ENCODE measurements around the gene C20orf144.
"Not testable (repeated sequence)": the region's sequence is repeated elsewhere in the genome, so short reads cannot be mapped to it uniquely, and the experiment has no call there.

The C20orf144 gene

GRCh38 chr20:33662172-33662571, at the start of gene C20orf144:
Gene C20orf144, plus strand, starts transcription at chr20:33662327. Its CDS starts 19 bp downstream, at chr20:33662346.
- no peak for DNase-seq (ENCODE audit: low read depth)

GRCh38 chr20:33621717-33622400, 40.3 kb upstream of the C20orf144 start:
- DNase-seq (ENCODE audit: low read depth), result no peak

GRCh38 chr20:33622705-33623365, 39.3 kb upstream of the C20orf144 start:
- DNase-seq (ENCODE audit: low read depth), result no peak

GRCh38 chr20:33624399-33624798, 37.7 kb upstream of the C20orf144 start:
- no peak for DNase-seq (ENCODE audit: low read depth)

GRCh38 chr20:33626190-33626589, 35.9 kb upstream of the C20orf144 start:
- no peak for DNase-seq (ENCODE audit: low read depth)

GRCh38 chr20:33627577-33628216, 34.4 kb upstream of the C20orf144 start:
- DNase-seq (ENCODE audit: low read depth), result no peak

- DNase-seq (ENCODE audit: low read depth), result no peak
Observed at GRCh38 chr20:33629533-33629932, 32.6 kb upstream of the C20orf144 start.

GRCh38 chr20:33629979-33630378, 32.1 kb upstream of the C20orf144 start:
- DNase-seq (ENCODE audit: low read depth), result no peak

GRCh38 chr20:33630507-33630906, 31.6 kb upstream of the C20orf144 start:
- DNase-seq (ENCODE audit: low read depth), result no peak

- not testable (repeated sequence) for DNase-seq (ENCODE audit: low read depth)
Observed at GRCh38 chr20:33631910-33632309, 30.2 kb upstream of the C20orf144 start.

- DNase-seq (ENCODE audit: low read depth), result no peak
Observed at GRCh38 chr20:33635341-33635740, 26.8 kb upstream of the C20orf144 start.

- no peak for DNase-seq (ENCODE audit: low read depth)
Observed at GRCh38 chr20:33636776-33637175, 25.4 kb upstream of the C20orf144 start.

- no peak for DNase-seq (ENCODE audit: low read depth)
Observed at GRCh38 chr20:33640287-33640686, 21.8 kb upstream of the C20orf144 start.

GRCh38 chr20:33644313-33645071, 17.6 kb upstream of the C20orf144 start:
- no peak for DNase-seq (ENCODE audit: low read depth)

GRCh38 chr20:33645072-33645358, 17.1 kb upstream of the C20orf144 start:
- DNase-seq (ENCODE audit: low read depth), result no peak

- no peak for DNase-seq (ENCODE audit: low read depth)
Observed at GRCh38 chr20:33645396-33645795, 16.7 kb upstream of the C20orf144 start.

- no peak for DNase-seq (ENCODE audit: low read depth)
Observed at GRCh38 chr20:33646191-33646590, 15.9 kb upstream of the C20orf144 start.

GRCh38 chr20:33646959-33647602, 15.0 kb upstream of the C20orf144 start:
- DNase-seq (ENCODE audit: low read depth), result not testable (repeated sequence)

- no peak for DNase-seq (ENCODE audit: low read depth)
Observed at GRCh38 chr20:33647603-33648395, 14.3 kb upstream of the C20orf144 start.

- no peak for DNase-seq (ENCODE audit: low read depth)
Observed at GRCh38 chr20:33648396-33649004, 13.6 kb upstream of the C20orf144 start.

GRCh38 chr20:33649201-33649681, 12.9 kb upstream of the C20orf144 start:
- no peak for DNase-seq (ENCODE audit: low read depth)

All from activated T-helper 9 cell treated with anti-CD3 and anti-CD28 coated beads, Interleukin-2, amount 50 U/mL, for 16 hours (primary cell).